T-cell (primary cell): ENCODE data around the gene PRKCA. TPM values are rescaled to one million over a fixed set of nuclear protein-coding genes. Genes with fewer than 3 reads are reported as not detected.

Experiments
- ATAC-seq, 4 experiments: fragments of 200-7000 bp in 3 of 4; fragments of 150-1000 bp in 1 of 4; cut with Tn5 transposase; replicated peaks in 1 of 4; 1 replicate in 3 of 4; 2 replicates in 1 of 4; pipeline ENCODE4 v1.10.0; 2021; ENCODE audit warnings: moderate library complexity in 3 of 4, mild to moderate bottlenecking in 2 of 4, moderate number of reproducible peaks in 1 of 4
- CTCF ChIA-PET, 2 donors: fragments of 300-600 bp; sonication (Branson Sonifier 250); formaldehyde crosslinking; loops; one replicate each; lab custom pipeline; 2022; ENCODE audit warnings: antibody characterized with exemption in 2 of 2; lab: Charles Lee
- POLR2A ChIA-PET, 2 donors: fragments of 300-600 bp; sonication (Branson Sonifier 250); formaldehyde crosslinking; loops; one replicate each; lab custom pipeline; 2022; ENCODE audit warnings: antibody characterized with exemption in 2 of 2; lab: Charles Lee
- DNase-seq, 35 experiments: peaks; one replicate each; pipeline versions ENCODE4 v3.0.0 to v3.0.0-alpha.2; 2013 to 2023
- H3K27ac ChIP-seq: one replicate; pipeline ENCODE4 v1.5.1; 2013; ENCODE audit warnings: low read length
- H3K27me3 ChIP-seq, 2 experiments: replicated peaks in 1 of 2; 1 replicate in 1 of 2; 2 replicates in 1 of 2; pipeline versions ENCODE4 v1.6.1 to v1.7.0; 2013; ENCODE audit warnings: low read length in 1 of 2, mixed read lengths in 1 of 2; ENCODE audit not compliant: control insufficient read depth in 2 of 2, insufficient read depth in 2 of 2; ENCODE audit errors: extremely low read depth in 1 of 2
- H3K36me3 ChIP-seq, 2 donors: 1 replicate in 1 of 2; 2 replicates in 1 of 2; pipeline versions ENCODE4 v1.6.1 to v1.7.0; 2013; ENCODE audit warnings: low read length in 1 of 2; ENCODE audit not compliant: control insufficient read depth in 2 of 2, insufficient read depth in 1 of 2; ENCODE audit errors: extremely low read depth in 1 of 2
- H3K4me1 ChIP-seq, 2 experiments: 1 replicate in 1 of 2; 2 replicates in 1 of 2; pipeline versions ENCODE4 v1.6.1 to v1.7.0; 2013; ENCODE audit warnings: low read length in 2 of 2, mixed read lengths in 1 of 2; ENCODE audit not compliant: insufficient read depth in 2 of 2, control insufficient read depth in 1 of 2; ENCODE audit errors: extremely low read depth in 1 of 2
- H3K4me3 ChIP-seq, 2 donors: 1 replicate in 1 of 2; 2 replicates in 1 of 2; pipeline versions ENCODE4 v1.5.1 to v1.7.0; 2013; ENCODE audit warnings: mild to moderate bottlenecking in 2 of 2, low read length in 1 of 2, moderate library complexity in 1 of 2; ENCODE audit not compliant: control insufficient read depth in 1 of 2; ENCODE audit errors: extremely low read depth in 1 of 2
- H3K9me3 ChIP-seq: 2 replicates; pipeline ENCODE4 v1.7.0; 2013
- H3K27ac Mint-ChIP-seq, 2 donors: one replicate each; pipeline ENCODE4 v1.8.0; 2020 to 2021; ENCODE audit warnings: mild to moderate bottlenecking in 2 of 2, mixed read lengths in 2 of 2
- H3K27me3 Mint-ChIP-seq, 2 donors: one replicate each; pipeline ENCODE4 v1.8.0; 2021 to 2022; ENCODE audit warnings: mixed read lengths in 2 of 2
- H3K36me3 Mint-ChIP-seq: one replicate; pipeline ENCODE4 v1.8.0; 2021; ENCODE audit warnings: mixed read lengths
- H3K4me1 Mint-ChIP-seq, 3 donors: one replicate each; pipeline ENCODE4 v1.8.0; 2020 to 2022; ENCODE audit warnings: mixed read lengths in 3 of 3, mild to moderate bottlenecking in 1 of 3
- H3K4me3 Mint-ChIP-seq, 3 donors: one replicate each; pipeline ENCODE4 v1.8.0; 2020 to 2022; ENCODE audit warnings: mild to moderate bottlenecking in 3 of 3, mixed read lengths in 3 of 3, moderate library complexity in 3 of 3
- H3K9me3 Mint-ChIP-seq, 3 donors: one replicate each; pipeline ENCODE4 v1.8.0; 2020 to 2022; ENCODE audit warnings: mixed read lengths in 3 of 3
- WGBS: methylation state at CpG from one replicate; pipeline ENCODE4 v1.1.5; 2013; ENCODE audit warnings: missing lambda C conversion rate; ENCODE audit not compliant: insufficient coverage; 5-methylcytosine and 5-hydroxymethylcytosine counted together
- total RNA-seq, 35 experiments: library from RNA in 6 of 35; stranded (reverse) in 6 of 35; fragments of 120-200 nt in 1 of 35; gene quantifications; one replicate each; pipeline versions ENCODE4 v1.2.1 to v1.2.4 and lab custom pipeline; 2013 to 2026

The PRKCA gene
- total RNA-seq, 5 donors from 2014 or later (not counting 1 experiment from before 2014, with no cell fraction given) = 75.9 to 128 (median 82.0) TPM

DNA sequence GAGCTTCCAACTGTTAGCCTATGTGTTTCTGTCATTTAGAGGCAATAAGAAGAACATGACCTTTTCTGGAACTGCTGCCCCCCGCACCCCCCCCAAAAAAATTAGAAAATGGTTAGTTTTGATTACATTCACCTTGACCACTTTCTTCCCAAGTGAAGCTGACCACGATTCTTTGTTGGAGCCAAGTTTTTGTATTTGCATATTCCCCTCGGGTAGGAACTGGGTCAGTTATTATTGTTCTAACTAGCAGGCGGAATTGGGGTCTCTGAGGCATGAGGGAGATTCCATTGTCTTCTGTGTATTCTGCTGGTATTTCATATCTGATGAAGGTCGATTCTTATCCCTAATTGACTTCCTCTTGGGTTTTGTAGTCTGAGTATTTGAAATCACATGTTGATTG, 231.6 kb downstream of the PRKCA start:
- Mint-ChIP-seq H3K27me3 (no peaks in the 10 kb centered on the region), H3K4me1 (peaks cover 59 to 85% (median 77%) of the 10 kb centered on the region in 3 donors), H3K4me3 (no peak overlapping the region), H3K27ac (peak overlapping the region in 1 of 2 donors; percentile 52), H3K36me3 (peaks cover 26% of the 10 kb centered on the region), H3K9me3 (no peaks in the 10 kb centered on the region)
- CTCF ChIA-PET = interaction anchor here (0.6 kb wide), 2 partner anchors 153 to 319 kb away, joined by 3 to 8 read pairs; no protein-coding TSS in a partner anchor
- H3K36me3 ChIP-seq = peaks cover 0 to 6% of the 10 kb centered on the region in 2 donors
- POLR2A ChIA-PET = no interaction called here
- no peaks in the 10 kb centered on the region for H3K9me3 ChIP-seq
- H3K27ac ChIP-seq = no peak overlapping the region
- no peak for DNase-seq
- no peaks in the 10 kb centered on the region for H3K27me3 ChIP-seq
- no peak for ATAC-seq
- peaks cover 0 to 3% of the 10 kb centered on the region in 2 experiments for H3K4me1 ChIP-seq
- H3K4me3 ChIP-seq = no peak overlapping the region
- 100% methylated on average over 2 of the region's 5 CpGs for WGBS

GRCh38 chr17:66535611-66536010, 233.2 kb downstream of the PRKCA start:
- Histone ChIP-seq H3K4me1 (peaks cover 0 to 11% of the 10 kb centered on the region in 2 experiments), H3K36me3 (peaks cover 0 to under 1% of the 10 kb centered on the region in 2 donors), H3K27ac (no peak overlapping the region), H3K27me3 (no peaks in the 10 kb centered on the region), H3K9me3 (no peaks in the 10 kb centered on the region), H3K4me3 (no peak overlapping the region)
- ATAC-seq (no peak), DNase-seq (no peak)
- Mint-ChIP-seq H3K4me1 (peaks cover 72 to 85% (median 80%) of the 10 kb centered on the region in 3 donors), H3K4me3 (no peak overlapping the region), H3K27me3 (no peaks in the 10 kb centered on the region), H3K9me3 (no peaks in the 10 kb centered on the region), H3K36me3 (peaks cover 15% of the 10 kb centered on the region), H3K27ac (no peak overlapping the region)
- 80% methylated on average over 1 of the region's 1 CpG for whole genome bisulfite sequencing
- POLR2A ChIA-PET = no interaction called here
- CTCF ChIA-PET = no interaction called here

DNA sequence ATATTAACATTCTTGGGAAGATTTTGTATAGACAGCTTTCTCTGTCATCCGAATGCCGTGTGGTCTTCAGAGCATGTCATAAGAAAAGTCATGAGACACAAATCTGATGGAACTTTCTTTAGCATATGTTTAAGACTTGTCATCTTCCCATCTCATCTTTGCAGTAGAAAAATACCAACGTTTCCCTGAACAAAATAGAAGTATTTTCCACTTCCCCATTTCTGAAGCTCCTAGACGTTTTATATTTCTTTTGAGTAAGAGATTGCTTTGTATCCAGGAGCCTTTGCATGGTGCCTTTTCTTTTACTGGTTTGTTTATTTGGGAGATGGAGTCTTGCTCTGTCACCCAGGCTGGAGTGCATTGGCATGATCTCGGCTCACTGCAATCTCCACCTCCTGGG, 235.1 kb downstream of the PRKCA start:
- no peak for ATAC-seq

GRCh38 chr17:66538776-66539175, 236.4 kb downstream of the PRKCA start:
- DNase-seq (no peak), ATAC-seq (no peak)
- Mint-ChIP-seq H3K4me1 (peaks cover 84 to 92% (median 90%) of the 10 kb centered on the region in 3 donors), H3K27me3 (no peaks in the 10 kb centered on the region), H3K9me3 (no peaks in the 10 kb centered on the region), H3K27ac (no peak overlapping the region), H3K36me3 (peaks cover 7% of the 10 kb centered on the region), H3K4me3 (no peak overlapping the region)
- POLR2A ChIA-PET = no interaction called here
- CTCF ChIA-PET = interaction anchor here (0.6 kb wide), 2 partner anchors 69 to 251 kb away, joined by 3 to 4 read pairs; no protein-coding TSS in a partner anchor
- 95% methylated on average over 4 of the region's 5 CpGs for WGBS
- Histone ChIP-seq H3K36me3 (peaks cover 0 to 3% of the 10 kb centered on the region in 2 donors), H3K9me3 (no peaks in the 10 kb centered on the region), H3K4me3 (no peak overlapping the region), H3K4me1 (peaks cover 7 to 30% of the 10 kb centered on the region in 2 experiments), H3K27ac (no peak overlapping the region), H3K27me3 (no peaks in the 10 kb centered on the region)

More for the DNA sequence above, 235.1 kb downstream of the PRKCA start:
- no peak overlapping the region for H3K27ac Mint-ChIP-seq
- Histone ChIP-seq H3K27ac (no peak overlapping the region), H3K36me3 (no peaks in the 10 kb centered on the region), H3K4me1 (peaks cover 6 to 30% of the 10 kb centered on the region in 2 experiments), H3K27me3 (no peaks in the 10 kb centered on the region), H3K4me3 (no peak overlapping the region), H3K9me3 (no peaks in the 10 kb centered on the region)
- WGBS = 100% methylated on average over 1 of the region's 5 CpGs
- peaks cover 10% of the 10 kb centered on the region for H3K36me3 Mint-ChIP-seq
- ChIA-PET POLR2A (no interaction called here), CTCF (interaction anchor here in 1 of 2 donors (0.6 kb wide), 1 partner anchor 190 kb away, joined by 4 read pairs; no protein-coding TSS in a partner anchor)
- H3K4me3 Mint-ChIP-seq = no peak overlapping the region
- no peaks in the 10 kb centered on the region for H3K9me3 Mint-ChIP-seq
- peaks cover 76 to 91% (median 90%) of the 10 kb centered on the region in 3 donors for H3K4me1 Mint-ChIP-seq
- no peaks in the 10 kb centered on the region for H3K27me3 Mint-ChIP-seq
- no peak for DNase-seq

GRCh38 chr17:66540131-66540781, 237.8 kb downstream of the PRKCA start:
- no peak overlapping the region for H3K27ac ChIP-seq
- ChIA-PET CTCF (no interaction called here), POLR2A (interaction anchor here in 1 of 2 donors (0.6 kb wide), 1 partner anchor 160 kb away, joined by 8 read pairs; no protein-coding TSS in a partner anchor)
- DNase-seq (no peak), ATAC-seq (no peak)
- peaks cover 0 to 3% of the 10 kb centered on the region in 2 donors for H3K36me3 ChIP-seq
- H3K4me1 ChIP-seq = peaks cover 7 to 30% of the 10 kb centered on the region in 2 experiments
- 99% methylated on average over 10 of the region's 17 CpGs for WGBS
- Mint-ChIP-seq H3K9me3 (peaks cover 0 to under 1% (median 0%) of the 10 kb centered on the region in 3 donors), H3K27me3 (no peaks in the 10 kb centered on the region), H3K4me1 (peaks cover 75 to 79% (median 76%) of the 10 kb centered on the region in 3 donors), H3K4me3 (peak overlapping the region in 1 of 3 donors; percentile 33), H3K27ac (peak overlapping the region in 1 of 2 donors; percentile 80), H3K36me3 (peaks cover under 1% of the 10 kb centered on the region)
- no peaks in the 10 kb centered on the region for H3K9me3 ChIP-seq
- H3K27me3 ChIP-seq = no peaks in the 10 kb centered on the region
- H3K4me3 ChIP-seq = no peak overlapping the region

- ATAC-seq (peak in 2 of 4 experiments; percentile 4 to 12), DNase-seq (no peak)
- POLR2A ChIA-PET = no interaction called here
- peak overlapping the region; percentile 56 to 61 for H3K27ac Mint-ChIP-seq
- H3K36me3 ChIP-seq = peaks cover 0 to 3% of the 10 kb centered on the region in 2 donors
- no peaks in the 10 kb centered on the region for H3K9me3 ChIP-seq
- CTCF ChIA-PET = interaction anchor here in 1 of 2 donors (0.7 kb wide), 1 partner anchor 120 kb away, joined by 5 read pairs; no protein-coding TSS in a partner anchor
- peaks cover 69 to 79% (median 76%) of the 10 kb centered on the region in 3 donors for H3K4me1 Mint-ChIP-seq
- H3K27ac ChIP-seq = peak overlapping the region; percentile 7
- 72% methylated on average over 3 of the region's 8 CpGs for WGBS
- no peaks in the 10 kb centered on the region for H3K27me3 Mint-ChIP-seq
- H3K4me3 ChIP-seq = no peak overlapping the region
- peaks cover 2 to 8% (median 4%) of the 10 kb centered on the region in 3 donors for H3K9me3 Mint-ChIP-seq
- H3K4me1 ChIP-seq = peaks cover 7 to 30% of the 10 kb centered on the region in 2 experiments
- peaks cover 5% of the 10 kb centered on the region for H3K36me3 Mint-ChIP-seq
- H3K27me3 ChIP-seq = no peaks in the 10 kb centered on the region
- H3K4me3 Mint-ChIP-seq = peak overlapping the region in 1 of 3 donors; percentile 33
Observed at GRCh38 chr17:66541461-66542128, 239.2 kb downstream of the PRKCA start.
